Measurements from ENCODE around the gene NPHS1.
"Not testable (repeated sequence)": the region's sequence is repeated elsewhere in the genome, so short reads cannot be mapped to it uniquely, and the experiment has no call there.

NPHS1 gene, protein sequence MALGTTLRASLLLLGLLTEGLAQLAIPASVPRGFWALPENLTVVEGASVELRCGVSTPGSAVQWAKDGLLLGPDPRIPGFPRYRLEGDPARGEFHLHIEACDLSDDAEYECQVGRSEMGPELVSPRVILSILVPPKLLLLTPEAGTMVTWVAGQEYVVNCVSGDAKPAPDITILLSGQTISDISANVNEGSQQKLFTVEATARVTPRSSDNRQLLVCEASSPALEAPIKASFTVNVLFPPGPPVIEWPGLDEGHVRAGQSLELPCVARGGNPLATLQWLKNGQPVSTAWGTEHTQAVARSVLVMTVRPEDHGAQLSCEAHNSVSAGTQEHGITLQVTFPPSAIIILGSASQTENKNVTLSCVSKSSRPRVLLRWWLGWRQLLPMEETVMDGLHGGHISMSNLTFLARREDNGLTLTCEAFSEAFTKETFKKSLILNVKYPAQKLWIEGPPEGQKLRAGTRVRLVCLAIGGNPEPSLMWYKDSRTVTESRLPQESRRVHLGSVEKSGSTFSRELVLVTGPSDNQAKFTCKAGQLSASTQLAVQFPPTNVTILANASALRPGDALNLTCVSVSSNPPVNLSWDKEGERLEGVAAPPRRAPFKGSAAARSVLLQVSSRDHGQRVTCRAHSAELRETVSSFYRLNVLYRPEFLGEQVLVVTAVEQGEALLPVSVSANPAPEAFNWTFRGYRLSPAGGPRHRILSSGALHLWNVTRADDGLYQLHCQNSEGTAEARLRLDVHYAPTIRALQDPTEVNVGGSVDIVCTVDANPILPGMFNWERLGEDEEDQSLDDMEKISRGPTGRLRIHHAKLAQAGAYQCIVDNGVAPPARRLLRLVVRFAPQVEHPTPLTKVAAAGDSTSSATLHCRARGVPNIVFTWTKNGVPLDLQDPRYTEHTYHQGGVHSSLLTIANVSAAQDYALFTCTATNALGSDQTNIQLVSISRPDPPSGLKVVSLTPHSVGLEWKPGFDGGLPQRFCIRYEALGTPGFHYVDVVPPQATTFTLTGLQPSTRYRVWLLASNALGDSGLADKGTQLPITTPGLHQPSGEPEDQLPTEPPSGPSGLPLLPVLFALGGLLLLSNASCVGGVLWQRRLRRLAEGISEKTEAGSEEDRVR (N-terminal part only)

DNA sequence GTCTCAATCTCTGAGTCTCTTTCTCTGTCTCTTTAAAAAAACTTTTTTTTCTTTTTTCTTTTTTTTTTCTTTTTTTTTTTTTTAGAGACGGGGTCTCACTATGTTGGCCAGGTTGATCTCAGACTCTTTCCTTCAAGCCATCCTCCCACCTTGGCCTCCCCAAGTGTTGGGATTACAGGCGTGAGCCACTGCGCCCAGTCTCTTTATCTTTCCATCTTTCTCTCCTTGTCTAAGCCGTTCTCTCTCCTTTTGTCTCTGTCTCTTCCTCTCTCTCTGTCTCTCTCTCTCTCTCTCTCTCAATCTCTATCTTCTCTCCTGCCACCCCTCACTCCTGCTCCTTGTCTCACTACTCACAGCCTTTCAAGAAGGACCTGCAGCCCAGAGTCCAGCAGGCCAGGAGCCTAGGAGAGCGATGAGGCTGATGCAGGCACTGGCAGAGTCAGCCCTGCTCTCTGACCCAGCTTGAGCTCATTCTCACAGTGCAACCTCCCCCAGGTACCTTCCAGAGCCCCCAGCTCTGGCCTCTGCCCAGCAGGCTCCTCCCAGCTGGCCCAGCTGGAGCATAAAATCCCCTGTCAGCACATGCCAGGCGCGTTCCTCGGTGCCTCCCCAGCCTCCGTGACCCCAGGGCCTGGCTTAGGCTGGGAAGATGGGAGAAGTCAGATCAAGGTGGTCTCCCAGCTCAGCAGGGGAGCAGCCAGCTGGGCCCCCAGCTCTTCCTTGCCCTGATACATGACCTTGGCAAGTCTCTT, at the start of gene NPHS1:
Gene NPHS1 (minus strand): TSS at position 476 of the 752 bp plus-strand sequence. CDS start 667 bp downstream, outside the sequence.
- DNase-seq: no peak

DNA sequence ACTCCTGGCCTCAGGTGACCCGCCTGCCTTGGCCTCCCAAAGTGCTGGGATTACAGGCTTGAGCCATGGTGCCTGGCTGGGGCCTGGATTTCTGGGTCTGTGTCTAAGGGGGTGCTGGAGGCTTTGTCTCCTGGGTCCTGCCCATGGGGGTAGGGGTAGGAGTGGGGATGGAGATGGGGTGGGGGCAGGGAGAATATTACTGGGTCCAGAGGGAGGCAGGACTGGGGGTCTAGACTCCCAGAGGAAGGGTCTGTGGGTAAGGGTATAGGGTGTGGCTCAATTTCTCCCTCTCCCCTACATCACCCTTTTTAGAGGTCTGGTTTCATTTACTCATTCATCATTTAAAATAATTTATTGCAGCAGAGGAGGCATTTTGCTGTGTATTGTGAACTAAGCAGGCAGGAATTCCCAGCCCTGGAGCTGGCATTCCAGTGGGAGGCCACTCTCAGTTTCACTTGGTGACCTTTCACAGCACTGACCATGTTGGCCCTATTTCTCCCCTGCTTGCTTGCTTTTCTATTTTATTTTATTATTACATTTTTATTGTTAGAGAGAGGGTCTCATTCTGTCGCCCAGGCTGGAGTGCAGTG, 48.8 kb upstream of the NPHS1 start:
- DNase-seq: no peak

DNA sequence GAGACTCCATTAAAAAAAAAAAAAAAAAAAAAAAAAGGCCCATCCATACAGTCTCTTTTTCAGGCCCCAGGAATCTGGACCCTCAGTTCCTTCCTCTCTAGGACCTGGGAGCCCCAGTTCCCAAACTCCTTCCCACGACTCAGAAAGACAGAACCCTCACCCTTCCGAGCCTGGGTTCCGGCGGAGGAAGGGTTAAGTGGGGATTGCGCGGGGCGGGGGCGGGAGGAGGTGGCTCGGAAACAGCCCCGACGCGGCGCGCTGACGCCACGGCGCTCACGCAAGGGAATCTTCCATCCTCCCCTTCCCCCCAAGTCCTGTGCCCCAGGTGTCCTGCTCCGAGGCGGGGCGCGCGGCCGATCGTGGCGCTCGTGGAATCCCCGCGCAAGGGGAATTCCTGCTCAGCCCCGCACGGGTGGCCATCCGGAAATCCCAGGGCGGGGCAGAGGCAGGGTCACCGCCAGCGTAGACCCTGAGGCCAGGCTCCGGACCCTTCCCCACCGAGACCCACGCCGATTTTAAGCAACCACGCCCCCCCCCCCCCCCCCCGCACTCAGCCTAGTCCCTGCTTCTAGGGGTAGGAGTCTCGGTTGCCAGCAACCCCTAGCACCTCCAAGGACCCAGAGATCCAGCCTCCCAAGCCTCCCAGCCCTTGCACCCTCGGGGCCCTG, 47.4 kb upstream of the NPHS1 start:
- peak; percentile 88 to 90 for DNase-seq

DNA sequence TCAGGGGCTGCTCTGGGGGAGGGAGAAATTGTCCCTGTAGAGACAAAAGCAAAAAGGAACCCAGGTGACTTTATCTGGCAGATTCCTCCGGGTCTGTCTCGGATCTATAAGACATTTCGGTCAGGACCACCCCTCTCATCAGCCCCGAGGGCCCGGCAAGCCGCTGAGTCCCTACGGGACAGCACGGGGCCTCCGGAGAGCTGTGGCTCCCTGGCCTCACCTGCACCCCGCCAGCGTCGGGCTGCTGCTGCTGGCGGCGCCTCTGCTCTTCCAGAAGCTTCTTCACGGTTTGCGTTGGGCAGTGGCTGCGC, 46.1 kb upstream of the NPHS1 start:
- DNase-seq: no peak

DNA sequence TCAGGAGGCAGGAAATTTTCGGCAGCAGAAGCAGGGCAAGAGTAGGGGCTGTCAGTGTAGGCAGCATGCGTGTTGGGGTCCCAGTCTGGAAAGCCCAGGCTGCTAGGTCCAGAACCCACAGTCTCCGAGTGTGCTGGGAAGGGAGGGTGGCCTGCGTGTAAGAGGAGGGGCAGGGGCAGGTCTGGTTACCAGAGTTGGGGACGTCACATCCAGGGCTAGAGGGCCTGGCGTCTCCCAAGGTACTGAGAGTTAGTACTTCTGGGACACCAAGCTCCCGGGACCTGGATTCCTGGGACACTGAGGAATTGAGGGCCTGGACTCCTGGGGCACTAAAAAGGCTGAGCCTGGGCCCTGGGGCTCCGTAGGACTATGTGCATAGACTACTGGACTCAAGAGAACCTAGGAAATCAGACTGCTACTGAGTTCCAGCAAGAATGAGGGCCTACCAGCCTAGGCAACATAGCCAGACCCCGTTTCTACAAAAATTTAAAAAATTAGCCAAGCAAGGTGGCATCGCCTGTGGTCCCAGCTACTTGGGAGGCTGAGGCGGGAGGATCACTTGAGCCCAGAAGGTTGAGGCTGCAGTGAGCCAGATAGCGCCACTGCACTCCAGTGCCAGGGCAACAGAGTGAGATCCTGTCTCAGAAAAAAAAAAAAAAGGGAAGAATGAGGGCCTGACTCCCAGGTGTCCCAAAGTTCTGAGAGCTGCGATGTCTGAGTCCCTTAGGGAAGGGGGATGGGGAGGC, 45.6 kb upstream of the NPHS1 start:
- no peak for DNase-seq

DNA sequence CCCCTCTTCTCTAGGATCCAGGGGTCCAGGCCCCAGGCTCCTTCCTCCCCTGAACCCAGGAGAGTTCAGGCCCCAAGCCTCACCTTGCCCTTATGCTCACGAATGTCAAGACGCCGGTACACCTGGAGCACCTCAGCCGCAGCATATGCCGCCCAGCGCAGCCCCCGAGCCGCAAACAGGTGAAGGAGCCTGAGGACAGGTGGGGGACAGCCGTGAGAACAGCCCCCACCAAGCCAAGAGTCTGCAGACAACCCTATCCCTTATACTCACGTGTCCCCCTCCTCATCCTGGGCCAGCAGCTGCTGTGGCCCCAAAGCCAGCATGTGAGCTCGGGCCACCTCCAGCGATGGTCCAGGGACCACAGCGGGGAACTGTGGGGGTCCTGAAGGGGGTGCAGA, 44.3 kb upstream of the NPHS1 start:
- no peak for DNase-seq

DNA sequence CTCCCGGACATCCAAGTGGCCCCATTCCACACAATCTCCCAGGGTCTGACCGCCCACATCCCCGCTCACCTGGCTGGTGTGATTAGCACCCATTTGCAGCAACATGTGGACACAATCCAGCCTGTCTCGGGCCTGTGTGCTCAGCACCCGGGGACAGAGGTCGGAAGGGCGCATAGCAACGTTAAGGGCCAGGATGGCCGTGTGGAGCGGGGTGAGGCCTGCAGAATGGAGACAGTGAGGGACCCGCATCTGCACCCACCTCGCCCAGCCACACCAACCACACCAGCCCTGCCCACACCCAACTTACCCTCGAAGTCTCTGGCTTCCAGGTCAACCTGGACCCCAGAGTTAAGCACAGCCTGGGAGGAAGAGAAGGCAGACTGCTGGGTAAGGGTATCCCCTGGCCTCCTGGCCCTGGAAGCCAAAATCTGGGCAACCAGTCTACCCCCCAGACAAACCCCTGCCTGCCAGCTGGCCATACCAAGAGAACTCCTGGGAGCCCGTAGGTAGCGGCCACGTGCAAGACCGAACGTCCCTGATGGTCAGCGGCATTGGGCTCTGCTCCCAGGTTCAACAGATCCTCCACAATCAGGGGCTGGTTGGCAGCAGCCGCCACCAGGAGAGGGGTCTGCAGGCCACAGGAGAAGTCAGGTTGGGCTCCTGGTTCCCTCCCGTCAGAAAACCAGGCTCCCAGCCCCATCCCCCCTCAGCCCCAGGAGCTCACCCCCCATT, 43.8 kb upstream of the NPHS1 start:
- no peak for DNase-seq

DNA sequence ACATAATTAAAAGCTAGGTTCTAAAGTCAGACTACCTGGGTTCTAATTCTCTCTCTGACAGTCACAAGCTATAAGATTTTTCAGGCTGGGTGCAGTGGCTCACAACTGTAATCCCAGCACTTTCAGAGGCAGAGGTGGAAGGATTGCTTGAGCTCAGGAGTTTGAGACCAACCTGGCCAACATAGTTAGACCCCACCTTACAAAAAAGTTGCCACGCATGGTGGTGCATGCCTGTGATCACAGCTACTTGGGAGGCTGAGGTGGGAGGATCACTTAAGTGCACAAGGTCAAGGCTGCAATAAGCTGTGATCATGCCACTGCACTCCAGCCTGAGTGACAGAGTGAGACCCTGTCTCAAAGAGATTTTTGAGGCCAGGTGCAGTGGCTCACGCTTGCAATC, 42.0 kb upstream of the NPHS1 start:
- DNase-seq: no peak

DNA sequence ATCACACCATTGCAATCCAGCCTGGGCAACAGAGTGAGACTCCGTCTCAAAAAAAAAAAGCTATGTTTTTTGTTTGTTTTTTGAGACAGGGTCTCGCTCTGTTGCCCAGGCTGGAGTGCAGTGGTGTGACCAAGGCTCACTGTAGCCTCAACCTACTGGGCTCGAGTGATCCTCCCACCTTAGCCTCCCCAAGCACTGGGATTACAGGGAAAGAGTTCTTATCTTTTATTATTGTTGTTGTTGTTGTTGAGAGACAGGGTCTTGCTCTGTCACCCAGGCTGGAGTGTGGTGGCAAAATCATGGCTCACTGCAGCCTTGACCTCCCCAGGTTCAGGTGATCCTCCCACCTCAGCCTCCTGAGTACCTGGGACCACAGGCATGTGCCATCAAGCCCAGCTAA, 39.5 kb upstream of the NPHS1 start:
- not testable (repeated sequence) for DNase-seq

DNA sequence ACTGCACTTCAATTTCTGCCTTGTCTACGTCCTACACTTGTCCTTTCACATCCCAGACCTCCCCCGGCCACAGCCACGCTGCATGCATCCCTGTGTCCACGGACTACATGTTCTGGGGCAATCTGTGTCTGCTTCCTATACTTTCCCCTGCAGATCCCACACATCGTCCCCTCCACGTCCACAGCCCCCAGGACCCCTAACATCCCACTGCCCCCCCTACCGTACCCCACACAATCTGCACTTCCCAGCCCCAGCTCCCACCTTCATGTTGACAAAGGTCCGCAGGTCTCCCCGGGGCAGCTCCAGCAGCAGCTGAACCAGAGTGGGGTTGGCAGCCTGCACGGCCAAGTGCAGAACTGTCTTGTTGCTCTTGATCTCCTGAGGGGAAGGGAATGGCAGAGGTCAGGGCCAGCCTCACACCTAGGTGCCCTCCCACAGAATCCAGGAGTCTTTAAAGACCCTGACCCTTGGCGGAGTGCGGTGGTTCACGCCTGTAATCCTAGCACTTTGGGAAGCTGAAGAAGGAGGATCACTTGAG, 37.9 kb upstream of the NPHS1 start:
- DNase-seq: no peak

DNA sequence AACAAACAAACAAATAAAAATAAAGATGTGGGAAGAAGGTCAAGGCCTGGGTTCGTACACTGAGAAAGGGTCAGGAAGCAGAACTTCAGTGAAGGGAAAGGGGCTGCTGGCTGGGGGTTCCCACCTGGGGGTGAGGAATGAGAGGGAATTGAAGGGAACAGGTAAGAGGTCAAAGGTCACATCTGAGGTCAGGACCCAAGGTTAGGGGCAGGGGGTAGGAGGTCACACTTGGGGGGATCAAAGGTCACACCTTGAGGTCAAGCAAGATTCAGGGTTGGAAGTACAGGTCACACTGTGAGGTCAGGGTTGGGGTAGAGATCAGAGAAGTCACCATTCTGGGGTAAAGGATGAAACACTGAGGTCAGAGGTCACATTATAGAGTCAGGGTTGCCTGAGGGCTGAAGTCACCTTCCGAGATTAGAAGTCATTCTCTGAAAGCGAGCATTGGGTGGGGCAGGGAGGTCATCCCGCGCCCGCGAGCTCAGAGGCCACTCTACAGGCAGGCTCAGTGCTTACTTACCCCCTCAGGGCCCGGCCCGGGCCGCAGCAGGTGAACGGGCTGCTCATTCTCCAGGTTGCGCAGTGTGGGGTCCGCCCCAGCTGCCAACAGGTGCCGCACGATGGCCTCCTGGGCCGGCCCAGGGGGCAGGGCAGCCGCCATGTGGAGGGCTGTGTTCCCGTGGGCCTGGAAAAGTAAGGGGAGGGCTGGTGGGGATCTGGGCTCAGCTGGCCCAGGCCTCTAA, 37.2 kb upstream of the NPHS1 start:
- DNase-seq: no peak

DNA sequence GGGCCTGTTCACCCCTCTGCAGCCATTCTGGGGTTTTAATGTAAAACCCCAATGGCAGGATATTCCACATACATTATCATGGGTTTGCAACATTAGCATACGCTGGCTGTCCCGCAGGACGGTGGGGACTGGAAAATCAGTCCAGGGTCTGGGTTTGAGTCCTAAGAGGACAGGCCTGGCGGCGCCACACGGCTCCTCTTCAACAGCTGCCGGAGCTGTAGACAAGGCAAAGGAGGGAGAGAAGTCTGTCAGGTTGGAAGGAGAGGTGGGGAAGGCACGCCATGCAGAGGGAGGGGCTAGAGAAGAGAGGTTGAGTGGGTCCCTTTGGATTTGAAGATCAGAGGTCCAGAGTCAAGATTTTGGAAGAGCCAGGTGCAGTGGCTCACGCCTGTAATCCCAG, 36.1 kb upstream of the NPHS1 start:
- DNase-seq: no peak

DNA sequence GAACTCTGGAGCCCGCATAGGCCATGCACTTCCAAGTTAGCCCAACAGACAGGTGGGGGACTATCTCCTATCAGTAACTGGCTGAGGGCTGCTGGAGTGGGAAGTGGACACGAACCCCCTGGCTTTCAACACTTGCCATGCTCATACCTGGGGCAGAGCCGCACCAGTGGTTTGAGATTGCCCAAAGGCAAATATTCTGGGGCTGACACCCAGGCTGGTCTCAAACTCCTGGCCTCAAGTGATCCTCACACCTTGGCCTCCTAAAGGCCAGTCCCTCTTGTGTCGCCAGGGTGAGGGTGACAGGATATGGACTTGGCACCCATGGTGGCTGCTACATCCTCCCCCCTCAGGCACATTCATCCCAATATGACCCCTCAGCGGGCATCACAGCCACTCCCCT, 34.9 kb upstream of the NPHS1 start:
- DNase-seq: no peak

DNA sequence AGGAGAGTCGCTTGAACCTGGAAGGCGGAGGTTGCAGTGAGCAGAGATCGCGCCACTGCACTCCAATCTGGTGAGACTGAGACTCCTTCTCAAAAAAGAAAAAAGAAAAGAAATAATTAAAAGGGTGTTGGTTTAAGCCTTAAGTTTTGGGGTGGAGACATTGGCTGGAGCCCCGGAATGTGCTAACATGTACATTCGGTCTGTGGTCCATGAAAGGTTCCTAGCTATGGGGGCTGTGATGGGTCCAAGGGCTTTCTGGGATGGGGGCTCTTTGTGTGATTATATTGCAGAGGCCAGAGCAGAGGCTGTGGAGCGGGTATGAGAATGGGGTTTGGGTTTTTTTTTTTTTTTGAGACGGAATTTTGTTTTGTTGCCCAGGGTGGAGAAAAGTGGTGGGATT, 33.6 kb upstream of the NPHS1 start:
- DNase-seq: peak in 1 of 2 experiments; percentile 27

DNA sequence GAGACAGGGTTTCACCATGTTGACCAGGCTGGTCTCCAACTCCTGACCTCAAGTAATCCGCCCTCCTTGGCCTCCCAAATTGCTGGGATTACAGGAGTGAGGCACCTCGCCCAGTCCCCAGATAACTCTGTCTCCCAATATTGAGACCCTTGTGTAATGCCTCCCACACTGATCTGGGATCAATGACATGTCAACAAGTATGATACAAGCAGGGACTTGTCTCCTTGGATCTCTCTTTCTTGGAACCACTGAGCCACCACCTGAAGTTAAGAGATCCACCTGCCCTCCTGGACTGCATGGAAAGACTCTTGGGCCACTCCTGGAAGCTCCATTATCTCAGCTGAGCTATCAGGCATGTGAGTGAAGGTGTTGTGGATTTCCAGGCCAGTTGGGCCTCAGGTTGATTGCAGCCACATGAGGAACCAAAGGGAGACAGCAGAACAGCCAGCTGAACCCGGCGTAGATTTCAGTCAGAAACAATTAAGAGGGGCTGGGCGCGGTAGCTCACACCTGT, 33.0 kb upstream of the NPHS1 start:
- DNase-seq: no peak

DNA sequence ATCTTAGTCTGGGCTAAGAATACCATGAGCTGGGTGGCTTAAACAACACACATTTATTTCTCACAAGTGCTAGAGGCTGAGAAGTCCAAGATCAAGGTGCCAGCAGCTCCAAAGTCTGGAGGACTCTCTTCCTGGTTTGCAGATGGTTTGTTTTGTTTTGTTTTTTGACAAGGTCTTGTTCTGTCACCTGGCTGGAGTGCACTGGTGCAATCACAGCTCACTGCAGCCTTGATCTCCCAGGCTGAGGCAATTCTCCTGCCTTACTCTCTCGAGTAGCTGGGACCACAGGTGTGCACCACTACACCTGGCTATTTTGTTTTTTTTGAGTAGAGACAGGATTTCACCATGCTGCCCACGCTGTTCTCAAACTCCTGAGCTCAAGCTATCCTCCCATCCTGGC, 31.6 kb upstream of the NPHS1 start:
- no peak for DNase-seq

DNA sequence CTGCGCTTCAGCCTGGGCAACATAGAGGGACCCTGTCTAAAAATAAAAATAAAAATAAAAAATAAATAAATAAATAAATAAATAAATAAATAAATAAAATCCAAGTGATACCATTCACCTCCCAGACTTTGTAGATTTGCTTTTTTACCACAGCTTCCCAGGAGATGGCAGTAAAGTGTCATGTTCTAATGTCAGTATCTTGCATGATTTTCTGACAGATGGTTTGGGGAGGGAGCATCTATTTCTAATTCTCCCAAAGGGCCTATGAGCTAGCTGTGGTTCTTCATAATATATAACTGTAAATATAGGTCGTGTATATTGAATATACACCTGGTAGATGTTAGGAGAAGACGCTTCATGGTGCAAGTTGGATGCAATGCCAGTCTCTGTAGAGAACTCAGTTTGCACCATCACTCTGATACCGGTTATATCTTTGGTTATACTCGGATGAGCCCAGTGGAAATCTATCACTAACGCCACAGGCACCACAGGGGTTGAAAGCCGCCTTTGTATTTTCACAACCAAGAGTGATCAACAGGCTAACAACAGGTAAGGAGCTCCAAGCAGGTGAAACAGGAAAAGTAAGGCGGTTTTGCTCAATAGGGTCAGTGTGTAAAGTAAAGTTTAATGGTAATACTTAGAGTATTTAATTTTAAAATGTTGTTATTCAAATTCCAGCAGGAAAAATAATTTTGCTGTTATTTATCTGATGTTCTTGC, 30.0 kb upstream of the NPHS1 start:
- no peak for DNase-seq

DNA sequence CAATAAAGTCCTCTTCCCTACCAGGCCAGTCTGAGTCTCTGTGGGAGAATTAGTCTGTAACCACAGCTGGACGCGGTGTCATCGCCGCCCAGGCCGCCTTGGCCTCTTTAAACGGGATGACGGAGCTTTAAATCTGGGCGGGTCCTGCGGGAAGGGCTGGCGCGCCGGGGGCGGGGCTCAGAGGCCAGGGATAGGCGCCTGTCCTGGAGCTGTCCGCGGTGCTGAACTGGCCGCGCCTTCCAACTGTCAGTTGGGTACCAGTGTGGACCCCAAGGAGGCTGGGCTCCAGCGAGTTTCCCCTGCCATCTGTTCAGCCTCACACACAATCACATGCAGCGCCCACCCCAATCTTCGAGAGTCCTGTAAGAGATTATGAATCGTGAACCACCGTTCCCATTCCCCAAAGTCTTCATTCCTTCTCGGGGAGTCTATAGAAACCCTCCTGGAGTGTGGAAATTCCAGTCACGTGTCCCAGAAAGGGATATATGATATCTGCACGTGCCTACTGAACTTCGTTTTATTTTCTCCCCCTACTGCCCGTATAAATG, 27.5 kb upstream of the NPHS1 start:
- peak; percentile 27 to 75 for DNase-seq
